ENCODE data around the gene GPS1. TPM values are rescaled to one million over a fixed set of nuclear protein-coding genes. Genes with fewer than 3 reads are reported as not detected.

The GPS1 gene
- total RNA-seq, 1 donor from 2014 or later: 85.8 TPM

- DNase-seq (ENCODE audit: low spot score): no peak
These were observed 37.9 kb upstream of the GPS1 start for GRCh38 chr17:82013772-82014321.

- no peak for DNase-seq (ENCODE audit: low spot score)
These were observed 37.3 kb upstream of the GPS1 start for GRCh38 chr17:82014432-82014831.

GRCh38 chr17:82014971-82015310, 36.8 kb upstream of the GPS1 start:
- DNase-seq (ENCODE audit: low spot score): no peak

GRCh38 chr17:82015311-82015971, 36.3 kb upstream of the GPS1 start:
- DNase-seq (ENCODE audit: low spot score): no peak

- DNase-seq (ENCODE audit: low spot score): no peak
These were observed 35.4 kb upstream of the GPS1 start for GRCh38 chr17:82016061-82016874.

GRCh38 chr17:82016875-82017459, 34.7 kb upstream of the GPS1 start:
- no peak for DNase-seq (ENCODE audit: low spot score)

GRCh38 chr17:82017612-82018151, 34.0 kb upstream of the GPS1 start:
- DNase-seq (ENCODE audit: low spot score): no peak

GRCh38 chr17:82018152-82018988, 33.3 kb upstream of the GPS1 start:
- no peak for DNase-seq (ENCODE audit: low spot score)

GRCh38 chr17:82018989-82019689, 32.6 kb upstream of the GPS1 start:
- DNase-seq (ENCODE audit: low spot score): no peak

- DNase-seq (ENCODE audit: low spot score): no peak
These were observed 31.8 kb upstream of the GPS1 start for GRCh38 chr17:82019690-82020571.

GRCh38 chr17:82020572-82021106, 31.1 kb upstream of the GPS1 start:
- no peak for DNase-seq (ENCODE audit: low spot score)

GRCh38 chr17:82021107-82021899, 30.4 kb upstream of the GPS1 start:
- DNase-seq (ENCODE audit: low spot score): no peak

- DNase-seq (ENCODE audit: low spot score): no peak
These were observed 29.8 kb upstream of the GPS1 start for GRCh38 chr17:82021900-82022309.

GRCh38 chr17:82022310-82022980, 29.3 kb upstream of the GPS1 start, which contains the start of gene CENPX:
Gene CENPX, minus strand, starts transcription at chr17:82022878. Its CDS starts 17 bp downstream, at chr17:82022861.
- DNase-seq (ENCODE audit: low spot score): no peak

- DNase-seq (ENCODE audit: low spot score): peak; percentile 100
These were observed 28.7 kb upstream of the GPS1 start, which contains the start of gene LRRC45 for GRCh38 chr17:82022981-82023446. Gene LRRC45, plus strand, starts transcription at chr17:82023305. Its CDS starts 339 bp downstream, at chr17:82023644.

- no peak for DNase-seq (ENCODE audit: low spot score)
These were observed 28.1 kb upstream of the GPS1 start for GRCh38 chr17:82023447-82024241.

Data from mesenteric fat pad (tissue), 1 donor.